Stimulated activated CD4-positive, alpha-beta T cell treated with anti-CD3 and anti-CD28 coated beads, Interleukin-12 subunit alpha, Interleukin-12 subunit beta, amount 100 ng/mL, for 48 hours (primary cell): ENCODE results near the gene HOXC6.
"Not testable (repeated sequence)": the region's sequence is repeated elsewhere in the genome, so short reads cannot be mapped to it uniquely, and the experiment has no call there.

Experiments
- DNase-seq, 3 donors: peaks; one replicate each; pipeline ENCODE4 v3.0.0-alpha.2; 2020; ENCODE audit warnings: low read depth in 2 of 3, low spot score in 1 of 3

HOXC6 gene

DNA sequence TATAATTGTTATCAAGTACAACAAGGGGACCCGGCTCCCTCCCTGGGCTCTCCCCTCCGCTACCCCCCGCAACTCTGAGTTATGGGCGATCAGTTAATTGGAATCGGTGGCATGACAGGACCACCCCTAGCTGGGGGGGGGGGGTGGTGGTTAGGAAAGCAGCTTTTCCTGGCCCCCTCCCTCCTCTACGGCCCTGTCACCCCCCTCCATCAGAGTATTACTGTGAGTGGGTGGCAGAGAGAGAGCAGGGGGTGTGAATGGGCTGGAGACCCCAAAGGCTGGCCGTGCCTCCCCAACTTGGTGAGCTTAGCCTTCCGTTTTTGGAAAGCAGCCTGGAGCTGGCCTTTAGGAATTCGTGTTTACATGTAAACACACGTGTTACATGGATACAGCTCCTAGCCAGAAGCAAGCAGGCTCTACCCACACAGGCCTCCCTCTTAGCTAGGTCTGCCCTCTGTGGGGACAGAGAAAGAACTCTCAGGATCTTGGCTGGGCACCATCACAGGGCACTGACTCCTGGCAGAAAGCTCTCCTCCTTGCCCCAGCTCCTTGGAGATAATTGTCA lies 24.3 kb downstream of the HOXC6 start:
- DNase-seq, result no peak

- no peak for DNase-seq
Observed at GRCh38 chr12:54053003-54053750, 24.9 kb downstream of the HOXC6 start.

DNA sequence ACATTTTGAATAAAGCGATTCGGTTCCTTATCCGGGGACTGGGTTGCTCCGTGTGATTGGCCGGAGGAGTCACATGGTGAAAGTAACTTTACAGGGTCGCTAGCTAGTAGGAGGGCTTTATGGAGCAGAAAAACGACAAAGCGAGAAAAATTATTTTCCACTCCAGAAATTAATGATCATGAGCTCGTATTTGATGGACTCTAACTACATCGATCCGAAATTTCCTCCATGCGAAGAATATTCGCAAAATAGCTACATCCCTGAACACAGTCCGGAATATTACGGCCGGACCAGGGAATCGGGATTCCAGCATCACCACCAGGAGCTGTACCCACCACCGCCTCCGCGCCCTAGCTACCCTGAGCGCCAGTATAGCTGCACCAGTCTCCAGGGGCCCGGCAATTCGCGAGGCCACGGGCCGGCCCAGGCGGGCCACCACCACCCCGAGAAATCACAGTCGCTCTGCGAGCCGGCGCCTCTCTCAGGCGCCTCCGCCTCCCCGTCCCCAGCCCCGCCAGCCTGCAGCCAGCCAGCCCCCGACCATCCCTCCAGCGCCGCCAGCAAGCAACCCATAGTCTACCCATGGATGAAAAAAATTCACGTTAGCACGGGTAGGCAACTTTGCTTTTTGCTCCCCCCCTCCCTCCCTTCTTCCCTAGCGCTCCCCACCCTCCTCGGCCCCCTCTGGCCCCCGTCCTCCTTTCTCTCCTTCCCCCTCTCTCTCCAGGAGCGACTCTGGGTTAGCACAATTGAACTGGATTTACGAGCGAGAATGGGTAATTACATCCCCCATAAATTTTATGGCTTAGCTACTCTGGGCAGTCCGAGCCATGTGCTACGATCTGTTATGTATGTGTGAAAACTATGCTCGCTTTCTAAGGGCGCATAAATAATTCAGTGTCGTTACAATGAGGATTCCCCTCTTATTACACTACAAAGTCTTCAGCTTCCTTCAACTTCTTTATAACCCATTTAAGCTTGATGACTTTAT lies 25.8 kb downstream of the HOXC6 start, which contains the start of gene HOXC4:
TSS of gene HOXC4 (plus strand) at position 85 of the 991 bp plus-strand sequence. CDS start at position 173, 88 bp downstream.
- DNase-seq, result no peak

GRCh38 chr12:54054742-54055194 lies 26.5 kb downstream of the HOXC6 start:
- DNase-seq, result no peak

GRCh38 chr12:54055552-54055951 lies 27.3 kb downstream of the HOXC6 start:
- DNase-seq, result no peak

GRCh38 chr12:54056110-54056509 lies 27.9 kb downstream of the HOXC6 start:
- DNase-seq, result no peak

DNA sequence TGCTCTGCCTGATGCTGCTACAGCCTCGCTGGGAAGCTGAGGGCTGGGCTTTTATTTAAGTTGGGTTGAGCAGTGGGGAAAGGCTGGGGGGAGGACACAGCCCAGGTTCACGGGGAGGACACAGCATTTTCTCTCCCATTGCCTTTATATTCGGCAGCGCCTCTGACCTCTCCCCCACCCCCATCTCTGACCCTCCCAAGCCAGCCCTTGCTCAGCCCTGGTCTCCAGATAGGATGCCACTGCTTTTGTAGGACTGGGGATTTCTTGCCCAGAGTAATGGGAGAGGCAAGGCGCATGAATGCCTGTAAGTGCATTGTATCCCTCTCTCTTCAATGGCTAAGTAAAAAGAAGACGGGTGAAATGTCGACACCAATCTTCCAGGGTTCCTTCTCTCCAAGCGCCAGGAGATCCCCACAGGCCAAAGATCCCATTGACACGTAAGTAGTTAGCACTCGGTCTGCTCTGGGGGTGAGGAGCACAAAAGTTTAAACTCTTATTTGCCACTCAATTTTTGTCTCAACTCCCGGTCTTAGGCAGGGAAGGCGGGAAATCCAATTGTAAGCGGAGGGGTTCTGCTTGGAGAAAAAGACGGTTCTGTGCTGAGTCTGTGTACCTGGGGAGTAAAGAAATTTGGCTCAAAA lies 30.0 kb downstream of the HOXC6 start:
- DNase-seq, result no peak

DNA sequence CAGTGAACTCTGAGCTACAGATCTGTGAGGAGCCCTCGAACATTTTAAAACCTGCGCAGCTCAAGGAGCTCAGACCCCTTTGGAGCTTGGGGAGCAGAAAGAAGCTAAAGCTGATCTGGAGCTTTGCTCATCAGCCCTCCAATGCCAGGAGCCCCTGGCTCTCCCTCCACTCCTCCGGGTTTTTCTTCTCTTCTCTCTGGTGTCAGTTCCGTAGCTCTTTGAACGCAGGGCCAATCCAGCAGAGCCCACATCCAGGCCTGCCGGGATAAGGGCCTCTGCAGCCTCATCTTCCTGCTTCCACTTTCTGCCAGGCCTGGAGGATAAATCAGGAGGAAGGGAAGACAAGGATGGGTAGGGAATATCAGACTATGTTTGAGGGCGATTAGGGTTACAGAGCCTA lies 31.4 kb downstream of the HOXC6 start:
- no peak for DNase-seq

- DNase-seq, result no peak
Observed at GRCh38 chr12:54060174-54060974, 32.1 kb downstream of the HOXC6 start.

GRCh38 chr12:54060975-54061778 lies 32.9 kb downstream of the HOXC6 start:
- DNase-seq, result no peak

DNA sequence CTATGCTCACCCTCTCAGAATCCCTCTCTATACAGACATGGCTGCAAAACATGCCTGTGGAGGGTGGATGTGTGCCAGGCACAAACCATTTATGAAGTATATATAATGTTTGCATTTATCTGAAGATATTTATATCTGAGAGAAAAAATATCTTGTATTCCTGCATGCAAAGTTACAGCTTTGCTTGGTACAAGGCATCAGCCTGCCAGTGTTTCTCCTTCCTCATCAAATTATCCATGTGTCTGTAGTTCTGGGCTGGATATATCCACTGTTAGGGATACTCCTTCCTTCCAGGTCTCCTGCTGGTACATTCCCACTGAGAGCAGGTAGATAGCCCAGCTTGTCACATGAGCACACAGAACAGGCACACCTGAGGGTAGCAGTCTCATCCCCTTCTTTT lies 37.4 kb downstream of the HOXC6 start:
- DNase-seq, result no peak

- no peak for DNase-seq
Observed at GRCh38 chr12:54066408-54066807, 38.2 kb downstream of the HOXC6 start.

- DNase-seq, result no peak
Observed at GRCh38 chr12:54068418-54069070, 40.3 kb downstream of the HOXC6 start.

DNA sequence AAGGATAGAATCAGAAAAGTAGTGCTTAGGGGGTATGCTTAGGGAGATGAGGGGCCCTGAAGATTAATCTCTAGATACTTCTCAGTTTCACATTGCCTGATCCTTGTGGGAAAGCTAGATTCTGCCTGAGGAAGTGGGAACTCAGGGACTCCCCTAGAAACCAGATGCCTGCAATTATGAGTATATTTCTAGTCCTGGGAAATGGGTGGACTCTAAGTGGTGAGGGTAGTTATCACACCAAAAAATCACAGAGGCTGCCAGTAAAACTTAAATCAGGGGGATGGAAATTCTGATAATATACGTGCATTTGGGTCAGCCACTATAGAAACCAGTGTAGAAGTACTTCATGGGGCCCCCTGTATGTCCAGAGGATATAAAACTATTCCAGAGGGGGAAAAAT lies 43.7 kb downstream of the HOXC6 start:
- no peak for DNase-seq

DNA sequence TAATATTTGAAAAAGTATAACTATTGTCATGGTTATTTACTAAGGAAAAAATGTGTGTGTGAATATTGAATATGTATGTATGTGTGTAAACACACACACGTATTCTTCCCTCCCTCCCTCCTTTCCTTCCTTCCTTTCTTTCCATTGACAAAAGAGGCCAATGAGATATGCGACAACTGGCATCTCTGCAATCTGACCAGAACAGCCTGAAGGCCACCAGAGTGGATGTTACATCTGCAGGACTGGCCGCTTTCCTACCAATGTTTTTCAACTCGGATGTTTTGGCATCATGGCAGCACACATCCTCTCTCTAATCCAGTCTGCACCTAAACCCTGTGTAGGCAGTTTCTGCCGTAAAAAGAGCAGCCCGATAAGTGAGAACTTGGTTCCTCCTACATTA lies 46.1 kb downstream of the HOXC6 start:
- no peak for DNase-seq

GRCh38 chr12:54075409-54075808 lies 47.2 kb downstream of the HOXC6 start:
- DNase-seq, result no peak

DNA sequence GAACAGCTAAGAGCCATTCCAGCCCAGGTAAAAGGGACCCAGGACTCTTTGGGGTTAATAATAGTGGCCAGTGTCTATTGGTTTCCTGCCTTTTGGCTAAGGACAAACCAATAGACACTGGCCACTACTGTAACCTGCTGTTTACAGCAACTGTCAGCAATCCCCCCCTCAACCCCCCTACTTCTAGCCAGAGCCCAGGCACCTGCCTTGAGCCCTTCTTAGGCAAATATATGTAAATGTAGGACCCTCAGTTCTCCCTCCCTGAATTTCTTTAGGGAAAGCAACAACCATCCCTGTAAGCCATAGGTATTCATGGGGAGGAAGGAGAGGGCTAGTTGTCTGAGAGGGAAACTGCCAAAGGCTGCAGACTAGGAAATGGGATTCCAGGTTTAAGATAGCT lies 47.7 kb downstream of the HOXC6 start:
- DNase-seq, result no peak

DNA sequence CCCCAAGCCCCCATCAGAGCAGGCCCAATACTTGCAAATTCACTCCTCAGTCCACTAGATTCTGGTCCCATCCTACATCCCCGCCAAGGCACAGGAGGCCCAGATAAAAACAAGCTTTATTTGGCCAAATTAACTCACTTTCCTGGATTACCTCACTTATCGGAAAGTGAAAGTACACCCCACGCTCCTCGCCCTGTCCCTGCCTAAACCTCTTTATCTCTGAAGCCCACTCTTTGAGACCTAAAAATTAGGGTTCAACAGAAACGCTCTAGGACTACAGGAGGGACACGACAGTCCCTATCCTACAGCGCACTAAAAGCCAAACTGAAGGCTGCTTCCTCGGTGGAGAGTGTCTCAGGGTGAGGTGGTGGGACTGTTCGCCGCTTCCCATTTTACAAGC lies 49.6 kb downstream of the HOXC6 start:
- DNase-seq, result not testable (repeated sequence)

DNA sequence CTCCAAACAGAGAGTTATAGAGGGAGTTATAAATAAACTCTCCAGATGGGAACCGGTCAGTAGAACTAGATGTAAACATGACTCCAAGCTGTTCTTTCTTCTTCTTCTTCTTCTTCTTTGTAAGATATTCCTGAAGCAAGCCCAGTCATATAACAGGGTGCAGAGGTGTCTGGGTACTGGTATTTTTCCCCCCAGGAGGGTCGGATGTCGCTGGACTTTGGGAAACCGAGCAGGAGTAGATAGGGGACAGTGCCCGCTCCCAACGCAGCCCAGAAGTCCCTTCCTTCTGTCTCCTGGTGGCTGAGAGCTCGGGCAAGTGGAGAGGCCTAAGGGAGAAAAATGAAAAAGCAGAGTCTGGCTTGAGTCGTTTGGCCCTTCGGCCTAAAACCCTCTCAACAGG lies 50.9 kb downstream of the HOXC6 start:
- not testable (repeated sequence) for DNase-seq
